GM19372 (cell line): ENCODE results near the gene TMCC1.
"Not testable (repeated sequence)": the region's sequence is repeated elsewhere in the genome, so short reads cannot be mapped to it uniquely, and the experiment has no call there.

Experiments
- ATAC-seq: cut with Tn5 transposase; IDR thresholded peaks from one replicate; pipeline ENCODE4 v1.9.1; 2021; ENCODE audit warnings: mild to moderate bottlenecking, low read depth, moderate library complexity; ENCODE audit not compliant: unreplicated experiment

Gene TMCC1

DNA sequence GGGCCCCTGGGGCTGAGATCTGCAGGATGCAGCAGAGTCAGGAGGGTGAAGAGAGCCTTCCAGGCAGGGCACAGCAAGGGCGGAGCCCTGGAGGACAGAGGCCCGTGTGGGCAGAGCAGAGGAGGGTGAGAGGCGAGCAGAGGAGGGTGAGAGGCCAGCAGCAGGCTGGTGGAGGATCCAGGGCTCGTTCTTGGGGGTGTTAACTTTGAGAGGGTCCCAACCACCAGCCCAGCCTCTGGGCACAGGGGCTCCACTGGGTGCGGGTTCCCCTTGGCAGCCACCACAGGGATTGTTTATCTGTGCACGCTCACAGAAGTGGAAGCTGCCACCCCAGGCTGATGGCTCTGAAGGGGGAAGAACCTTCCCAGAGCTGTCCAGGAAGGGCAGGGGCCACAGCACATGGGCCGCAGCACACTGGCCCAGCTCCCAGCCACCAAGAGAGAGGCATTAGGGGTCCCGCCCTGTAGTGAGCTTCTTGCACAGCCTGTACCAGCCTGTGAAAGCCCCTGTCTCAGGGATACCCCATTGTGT lies 277.7 kb downstream of the TMCC1 start:
- no peak for ATAC-seq

DNA sequence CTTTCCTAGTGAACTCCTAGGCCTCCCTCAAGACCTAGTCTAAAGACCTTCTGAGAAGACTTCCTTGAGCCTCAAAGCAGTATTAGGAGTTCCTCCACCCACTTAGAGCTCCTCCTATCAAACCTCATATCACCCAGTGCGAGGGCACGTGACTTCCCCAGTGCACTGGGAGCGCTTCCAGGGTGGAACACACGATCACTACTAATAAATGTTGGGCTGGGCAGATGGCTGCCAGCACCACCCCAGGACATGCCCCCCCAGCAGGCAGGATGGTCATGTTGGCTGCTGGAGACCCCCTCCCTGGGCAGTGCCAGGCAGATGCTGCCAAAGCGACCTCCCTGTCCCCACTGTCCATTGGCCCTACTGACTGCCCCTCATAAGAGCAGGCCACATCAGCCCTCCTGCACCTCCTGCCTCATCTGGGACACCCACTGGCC lies 278.6 kb downstream of the TMCC1 start:
- ATAC-seq: no peak

DNA sequence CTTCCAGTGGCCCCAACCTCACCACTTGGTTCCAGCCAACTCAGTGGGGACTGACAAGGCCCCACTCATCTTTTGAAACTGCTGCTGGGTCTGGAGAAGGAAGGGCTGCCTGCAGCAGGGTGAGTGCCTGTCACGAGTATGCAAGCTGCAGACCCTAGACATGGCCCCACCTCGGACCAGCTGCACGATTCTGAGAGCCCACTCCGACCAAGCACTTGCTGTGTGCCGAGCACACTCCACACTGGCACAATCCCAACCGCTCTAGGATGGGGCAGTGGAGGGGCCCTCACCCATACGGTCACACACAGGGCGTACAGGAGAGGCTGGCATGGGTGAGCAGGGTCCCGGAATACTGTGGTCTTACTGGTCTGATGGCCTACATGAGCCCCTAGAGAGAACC lies 279.1 kb downstream of the TMCC1 start:
- ATAC-seq: no peak

DNA sequence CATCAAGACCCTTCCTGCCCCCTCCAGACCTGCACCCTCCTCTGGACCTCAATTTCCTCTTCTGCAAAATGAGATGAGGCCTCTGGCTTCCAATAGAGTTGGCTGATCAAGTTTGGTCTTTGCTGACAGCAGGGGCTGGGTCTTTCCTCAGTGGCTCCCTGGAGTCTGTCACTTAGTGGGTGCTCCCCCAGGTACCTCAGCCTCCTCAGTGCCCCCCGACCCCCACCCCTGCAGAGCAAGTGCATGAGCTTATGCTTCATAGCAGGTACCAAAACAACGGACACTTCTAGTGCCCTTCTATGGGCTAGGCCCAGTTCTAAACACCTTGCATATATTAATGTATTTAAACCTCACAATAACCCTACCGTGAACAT lies 280.2 kb downstream of the TMCC1 start:
- no peak for ATAC-seq

DNA sequence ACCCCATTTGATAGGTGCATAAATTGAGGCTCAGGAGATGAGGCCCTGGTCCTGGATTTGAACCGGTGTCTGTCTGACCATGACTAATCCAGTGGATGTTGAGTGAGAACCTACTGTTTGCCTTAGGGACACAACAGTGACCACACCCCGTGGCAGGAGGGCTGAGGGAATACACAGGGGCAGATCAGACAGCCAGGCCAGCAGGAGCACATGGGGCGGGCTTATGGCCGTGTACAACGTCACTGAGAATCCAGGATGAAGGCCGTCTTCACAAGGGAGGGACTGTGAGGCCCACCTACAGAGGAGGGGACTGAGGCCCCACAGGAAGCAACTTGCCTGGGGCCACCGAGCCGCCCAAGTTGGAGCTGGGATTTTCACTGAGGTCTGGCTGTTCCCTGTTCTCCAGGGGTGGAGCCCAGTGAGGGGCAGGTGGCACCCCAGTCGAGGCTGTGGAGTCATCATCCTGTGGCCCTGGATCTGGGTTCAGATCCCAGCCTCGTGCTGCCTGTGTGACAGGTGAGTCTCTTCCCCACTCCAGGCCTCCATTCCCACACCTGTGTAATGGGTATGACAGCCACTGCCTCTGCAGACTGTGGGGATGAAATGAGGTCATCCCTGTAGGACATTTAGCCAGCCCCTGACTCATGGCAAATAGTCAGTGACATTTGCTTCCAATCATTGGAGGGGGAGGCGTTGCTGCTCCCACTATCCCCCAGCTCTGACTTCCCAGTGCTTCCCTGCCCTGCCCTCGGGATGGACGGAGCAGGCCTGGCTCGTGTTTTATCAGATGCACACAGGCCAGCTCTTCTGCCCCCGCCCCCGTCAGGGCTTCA lies 280.8 kb downstream of the TMCC1 start:
- no peak for ATAC-seq

DNA sequence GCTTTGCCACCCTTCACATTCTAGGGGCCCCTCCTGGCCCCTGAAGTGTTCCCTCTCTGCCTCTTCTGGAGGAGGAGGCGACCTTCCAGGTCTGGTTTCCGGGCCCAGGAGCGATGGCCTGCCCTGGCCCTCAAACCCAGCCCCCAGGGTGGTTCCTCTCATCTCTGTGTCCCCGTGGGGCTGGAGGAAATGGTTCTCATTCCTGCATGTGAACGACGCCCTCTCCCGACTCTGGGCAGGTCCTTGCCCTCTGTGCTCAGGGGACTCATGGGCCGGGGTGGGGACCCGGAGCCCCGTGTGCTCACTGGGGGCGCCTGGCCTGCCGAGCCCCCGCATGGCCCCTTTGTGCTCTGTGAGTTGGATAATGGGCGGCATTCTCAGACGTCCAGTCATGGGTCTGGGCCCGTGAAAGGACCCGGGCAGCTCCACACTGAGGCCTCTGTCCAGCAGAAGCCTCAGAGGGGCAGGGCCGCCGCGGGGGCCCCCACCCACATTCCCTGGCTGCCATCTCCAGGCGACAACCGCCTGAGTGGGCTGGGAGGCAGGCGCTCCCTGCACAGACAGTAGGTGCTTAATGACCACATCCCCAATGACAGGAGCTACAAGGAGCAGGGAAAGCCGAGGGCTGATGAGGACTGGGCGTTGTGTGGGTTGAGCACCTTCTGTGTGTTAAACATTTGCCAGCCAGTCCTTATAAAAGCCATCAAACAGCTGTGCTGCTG lies 281.5 kb downstream of the TMCC1 start:
- ATAC-seq: no peak

DNA sequence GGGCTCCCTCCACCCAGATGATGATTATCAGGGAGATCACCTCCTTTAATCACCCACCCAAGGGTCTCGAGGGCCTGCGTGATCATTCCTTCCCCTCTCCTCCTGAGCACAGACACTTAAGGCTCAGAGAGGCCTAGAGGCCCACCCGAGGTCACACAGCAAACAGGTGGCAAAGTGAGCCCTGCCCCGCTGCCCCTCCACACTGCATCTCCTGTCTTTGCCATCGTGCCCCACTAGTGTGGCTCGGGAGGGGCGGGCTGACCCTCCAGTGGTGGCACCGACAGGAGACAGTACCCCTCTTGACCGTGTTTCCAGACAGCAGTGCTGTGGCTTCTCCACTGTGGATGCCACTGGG lies 282.1 kb downstream of the TMCC1 start:
- ATAC-seq: no peak

DNA sequence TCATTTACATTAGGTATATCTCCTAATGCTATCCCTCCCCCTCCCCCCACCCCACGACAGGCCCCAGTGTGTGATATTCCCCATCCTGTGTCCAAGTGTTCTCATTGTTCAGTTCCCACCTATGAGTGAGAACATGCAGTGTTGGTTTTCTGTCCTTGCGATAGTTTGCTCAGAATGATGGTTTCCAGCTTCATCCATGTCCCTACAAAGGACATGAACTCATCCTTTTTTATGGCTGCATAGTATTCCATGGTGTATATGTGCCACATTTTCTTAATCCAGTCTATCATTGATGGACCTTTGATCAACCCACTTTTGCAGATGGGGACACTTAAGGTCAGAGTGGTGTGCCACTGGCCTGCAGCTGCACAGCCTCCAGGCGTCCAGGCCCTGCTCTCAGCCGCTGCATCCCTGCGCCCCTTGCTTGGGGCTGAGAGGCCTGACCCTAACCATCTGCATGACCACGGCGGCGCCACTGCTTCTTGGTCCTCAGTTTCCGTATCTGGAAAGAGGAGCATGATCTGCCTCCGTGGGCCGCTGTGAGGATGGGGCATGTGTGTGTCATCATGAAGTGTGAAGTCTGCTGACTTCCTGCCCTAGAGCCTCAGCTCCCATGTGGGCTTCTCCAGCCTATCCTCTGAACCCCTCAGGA lies 282.6 kb downstream of the TMCC1 start:
- not testable (repeated sequence) for ATAC-seq

DNA sequence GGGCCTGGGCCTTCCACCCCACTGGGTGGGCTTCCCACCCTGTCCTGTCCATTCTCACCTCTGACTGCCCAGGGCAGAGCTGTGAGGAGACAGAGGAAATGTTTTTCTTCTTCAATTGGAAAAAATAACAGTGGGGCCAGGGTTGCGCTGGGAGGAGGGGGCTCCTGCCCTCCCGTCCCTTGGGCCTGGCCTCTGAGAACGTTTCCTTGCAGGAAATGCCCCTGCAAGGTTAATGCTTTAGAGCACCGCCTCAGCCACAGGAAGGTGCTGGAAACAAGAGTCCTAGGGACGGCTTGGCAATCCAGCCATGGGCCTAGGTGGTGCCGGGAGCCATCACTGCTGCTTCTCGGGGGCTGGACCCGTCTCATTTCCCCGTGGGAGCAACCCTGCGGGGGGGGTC lies 283.2 kb downstream of the TMCC1 start:
- no peak for ATAC-seq

DNA sequence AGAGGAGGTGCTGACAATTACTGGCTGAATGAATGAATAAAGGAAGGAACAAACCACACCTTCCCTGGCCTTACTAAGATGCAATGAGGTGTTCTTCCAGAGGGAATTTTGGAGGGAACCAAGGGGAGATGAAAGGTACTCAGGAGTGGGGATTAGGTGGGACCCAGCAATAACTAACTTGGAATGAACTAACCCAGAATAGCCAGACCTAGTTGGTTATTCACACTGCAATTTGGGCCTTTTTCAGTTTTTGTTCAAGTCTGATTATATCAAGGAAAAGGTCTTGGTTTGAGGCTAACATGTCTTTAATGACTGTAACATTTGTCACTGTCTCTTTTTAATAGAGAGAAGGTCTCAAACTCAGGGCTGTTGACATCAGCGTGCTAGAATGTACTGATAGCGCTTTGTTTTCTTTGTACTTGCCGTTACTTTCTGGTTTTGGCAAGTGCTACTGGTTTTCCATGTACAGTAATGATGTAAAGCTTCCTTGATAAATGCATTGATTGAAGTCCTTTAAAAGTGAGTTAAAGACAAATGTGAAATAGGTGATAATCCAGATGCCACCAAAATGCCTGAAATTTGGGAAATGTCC lies 283.8 kb downstream of the TMCC1 start:
- no peak for ATAC-seq

DNA sequence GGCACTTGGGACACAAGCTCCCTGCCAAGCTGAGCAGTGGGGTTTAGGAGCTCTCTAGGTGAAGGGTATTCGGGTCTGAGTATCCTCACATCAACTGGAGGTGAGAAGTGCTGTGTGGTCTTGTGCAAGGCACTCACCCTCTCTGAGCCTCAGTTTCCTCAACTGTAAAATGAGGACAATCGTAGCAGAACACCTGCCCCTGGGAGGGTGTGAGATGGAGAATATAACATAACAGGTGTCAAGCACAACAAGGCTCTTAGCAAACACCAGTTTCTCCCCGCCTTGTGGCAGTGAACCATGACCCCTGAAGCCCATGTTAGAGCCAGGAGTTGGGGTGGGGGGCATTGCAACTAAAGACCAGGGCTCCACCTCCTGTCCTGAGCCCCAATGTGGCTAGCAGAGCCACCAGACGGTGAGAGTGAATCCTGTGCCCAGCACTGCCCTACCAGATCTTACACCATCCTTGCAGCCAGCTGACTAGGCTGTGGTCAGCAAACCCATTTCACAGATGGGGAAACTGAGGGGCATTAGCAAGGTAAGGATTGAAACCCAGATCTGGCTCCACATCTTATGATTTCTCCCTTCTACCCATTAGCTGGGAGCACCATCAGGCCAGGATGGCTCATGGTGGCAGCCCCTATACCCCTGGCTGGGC lies 284.4 kb downstream of the TMCC1 start:
- ATAC-seq: no peak

DNA sequence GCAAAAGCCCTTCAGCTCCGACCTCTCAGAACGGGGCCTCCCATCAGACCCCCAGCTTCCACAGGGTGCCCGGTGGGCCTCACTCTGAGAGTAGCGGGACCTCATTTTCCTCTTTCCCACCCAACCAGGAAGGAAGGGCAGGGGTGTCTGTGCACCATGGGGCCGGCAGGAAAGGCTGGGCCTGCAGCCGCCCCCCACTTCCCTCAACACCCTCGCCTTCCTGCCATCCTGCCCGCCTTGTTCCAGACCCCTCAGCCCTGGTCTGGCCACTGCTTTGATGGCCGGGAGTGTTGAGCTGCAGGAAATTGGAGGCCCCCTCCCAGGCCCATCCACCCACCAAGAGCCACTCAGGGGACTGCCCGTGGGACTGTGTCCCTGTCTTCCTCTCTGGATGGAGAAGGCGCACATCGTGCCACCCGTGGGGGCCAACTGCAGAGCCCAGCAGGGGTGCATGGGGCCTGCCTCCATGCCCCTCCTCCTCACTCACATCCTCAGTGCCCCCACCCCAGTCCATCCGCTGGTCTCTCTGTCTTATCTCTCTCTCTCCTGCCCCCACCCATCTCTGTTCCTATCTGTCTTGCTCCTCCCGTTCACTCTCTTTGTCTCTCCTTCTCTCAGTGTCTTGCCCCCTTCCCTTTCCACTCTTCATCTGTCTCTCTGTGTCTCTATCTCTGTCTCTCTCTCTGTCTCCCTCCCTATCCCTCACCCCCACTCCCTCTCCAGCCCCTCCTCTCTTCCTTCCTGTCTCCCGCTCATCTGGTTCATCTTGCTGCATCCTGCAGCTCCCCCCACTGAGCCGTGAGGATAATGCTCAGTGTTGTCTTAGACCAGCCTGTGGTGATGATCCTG lies 285.2 kb downstream of the TMCC1 start:
- ATAC-seq: no peak

DNA sequence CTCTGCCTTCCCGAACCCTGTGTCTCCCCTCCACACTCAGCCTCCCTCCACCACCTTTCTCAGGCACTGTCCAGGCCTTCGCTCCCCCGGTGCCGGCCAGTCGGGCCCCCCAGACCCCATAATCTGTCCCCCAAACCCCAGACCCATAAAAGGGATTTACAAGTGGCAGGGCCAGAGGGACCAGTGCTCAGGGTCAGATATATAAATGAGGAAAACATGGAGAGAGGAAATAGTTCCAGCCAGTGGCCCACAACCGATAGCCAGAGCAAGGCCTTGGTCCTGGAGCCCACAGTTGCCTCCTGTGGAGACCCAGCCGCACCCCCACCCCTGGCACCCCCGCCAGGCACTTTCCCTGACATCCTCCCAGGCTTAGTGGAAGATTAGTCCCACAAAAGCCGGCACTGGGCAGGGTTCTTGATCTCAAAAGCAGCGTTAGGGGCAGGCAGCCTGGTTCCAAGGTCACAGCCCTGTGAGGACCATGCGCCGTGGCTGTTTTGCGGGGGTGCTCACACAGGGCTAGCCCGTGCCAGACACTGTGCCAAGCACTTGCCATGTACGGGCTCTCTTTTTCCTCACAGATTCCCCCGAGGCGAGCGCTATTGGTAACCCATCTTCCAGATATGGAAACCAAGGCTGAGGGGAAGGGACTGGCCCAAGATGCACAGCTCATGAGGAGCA lies 286.0 kb downstream of the TMCC1 start:
- ATAC-seq: no peak

DNA sequence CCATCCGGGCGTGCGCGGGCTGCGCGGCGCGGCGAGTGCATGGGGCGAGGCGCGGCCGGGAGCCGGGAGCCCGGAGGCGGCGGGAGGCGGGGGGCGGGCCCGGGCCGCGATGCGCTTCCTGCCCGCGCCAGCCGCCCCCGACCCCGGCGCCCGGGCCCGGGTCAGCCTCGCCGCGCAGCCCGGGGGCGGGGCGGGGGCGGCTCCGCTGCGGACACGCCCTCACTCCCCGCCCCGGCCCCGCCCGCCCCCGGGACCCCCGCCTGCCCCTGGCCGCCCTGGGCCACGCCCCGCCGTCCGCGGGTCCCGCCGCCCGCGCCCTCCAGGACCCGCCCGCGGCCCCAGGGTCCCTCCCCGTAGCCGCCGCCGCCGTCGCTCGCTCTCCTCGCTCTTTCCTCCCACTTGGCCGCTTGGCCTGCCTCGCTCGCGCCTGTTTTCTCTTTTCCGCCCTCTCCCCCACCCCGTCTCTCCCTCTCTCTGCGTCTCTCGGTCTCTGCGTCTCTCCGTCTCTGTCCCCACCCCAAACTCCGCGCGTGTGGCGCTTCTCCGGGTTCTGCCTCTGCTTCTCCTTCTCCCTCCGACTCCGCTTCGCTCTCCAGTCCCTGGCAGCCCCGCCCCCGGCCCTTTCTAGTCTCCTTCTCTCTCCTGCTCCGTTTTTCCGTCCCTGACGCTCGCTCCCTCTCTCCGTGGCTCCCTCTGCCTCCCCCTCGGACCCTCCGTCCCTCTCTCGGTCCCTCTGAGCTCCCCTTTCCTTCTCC lies 286.7 kb downstream of the TMCC1 start, which contains the start of gene PLXND1:
PLXND1 (minus strand) TSS at position 41 of the 755 bp plus-strand sequence; CDS start at position 4, 37 bp downstream.
- ATAC-seq: no peak

DNA sequence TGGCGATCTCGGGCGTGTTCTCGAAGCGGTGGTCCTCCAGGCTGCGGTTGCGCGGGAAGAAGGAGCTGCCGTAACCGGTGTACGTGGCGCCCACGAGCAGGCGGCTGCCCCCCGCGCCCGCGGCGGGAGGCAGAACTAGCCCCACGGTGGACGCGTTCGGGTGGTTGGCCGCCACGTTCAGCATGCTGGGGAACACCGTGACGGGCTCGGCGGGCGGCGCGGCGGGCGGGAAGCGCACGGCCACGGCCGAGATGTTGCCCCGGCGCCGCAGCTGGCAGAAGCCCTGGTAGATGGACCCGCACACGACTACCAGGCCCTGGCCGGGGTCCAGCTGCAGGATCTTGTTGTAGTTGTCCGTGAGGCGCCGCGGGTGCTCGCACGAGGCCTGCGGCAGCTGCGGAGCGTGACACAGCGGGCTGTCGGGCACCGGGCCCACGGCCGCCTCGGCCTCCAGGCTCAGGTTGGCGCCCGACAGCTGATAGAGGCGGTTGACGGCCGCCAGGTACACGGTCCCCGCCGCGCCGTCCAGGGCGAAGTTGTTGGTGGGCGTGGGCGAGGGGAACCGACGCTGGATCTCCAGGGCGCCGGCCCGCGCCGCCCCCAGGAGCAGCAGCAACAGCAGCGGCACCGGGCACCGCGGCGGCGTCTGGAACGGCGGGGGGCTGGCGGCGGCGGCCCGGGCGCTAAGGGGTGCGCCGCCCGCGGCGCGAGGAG lies 287.4 kb downstream of the TMCC1 start:
- ATAC-seq: no peak

DNA sequence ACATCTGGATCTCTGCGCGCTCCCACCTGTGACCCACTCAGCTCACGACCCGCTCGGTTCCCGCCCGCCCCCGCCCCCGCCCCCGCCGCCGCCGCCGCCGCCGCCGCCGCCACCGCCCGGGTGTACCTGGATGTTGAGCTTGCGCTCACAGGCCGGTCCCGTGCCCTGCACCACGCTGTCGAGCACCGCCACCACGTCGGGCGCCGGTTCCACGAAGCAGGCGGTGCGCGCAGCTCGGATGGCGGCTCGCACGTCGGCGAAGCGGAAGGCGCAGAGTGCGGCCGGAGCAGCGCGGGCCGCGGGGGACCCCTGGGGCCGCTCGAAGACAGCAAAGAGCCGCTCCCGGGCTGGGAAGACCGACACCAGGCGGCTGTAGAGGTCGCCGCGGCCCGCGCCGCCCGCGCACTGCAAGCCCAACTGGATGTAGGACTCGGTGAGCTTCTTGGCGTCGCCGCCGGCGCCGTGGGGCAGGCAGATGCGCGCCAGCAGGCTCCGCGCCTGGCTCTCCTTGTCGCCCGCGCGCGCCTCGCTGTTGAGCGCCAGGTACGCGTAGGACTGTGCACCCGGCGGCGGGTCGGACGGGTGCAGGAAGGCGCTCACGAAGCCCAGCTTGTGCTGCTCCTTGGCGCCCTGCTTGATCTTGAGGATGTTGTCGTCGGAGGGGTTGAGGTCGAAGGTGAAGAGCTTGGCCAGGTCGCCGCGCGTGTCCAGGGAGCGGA lies 288.1 kb downstream of the TMCC1 start:
- no peak for ATAC-seq

DNA sequence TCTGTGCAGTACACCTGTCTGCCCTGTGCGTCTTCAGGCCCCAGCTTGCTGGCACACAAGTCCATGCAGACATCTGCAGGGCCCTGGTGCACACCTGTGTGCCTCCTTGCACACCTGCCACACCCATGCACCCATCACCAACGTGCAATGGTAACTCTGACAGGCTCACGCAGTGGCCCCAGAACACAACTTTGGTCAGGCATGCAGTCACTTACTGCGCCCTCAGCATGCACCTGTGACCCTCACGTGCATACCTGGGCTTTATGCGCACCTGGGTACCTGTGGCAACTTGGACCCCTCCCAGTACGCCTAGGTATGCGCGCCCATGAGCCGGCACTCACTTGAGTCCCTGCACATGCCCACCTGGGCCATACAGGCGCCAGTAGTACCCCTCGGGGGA lies 288.7 kb downstream of the TMCC1 start:
- no peak for ATAC-seq
